Activated CD8-positive, alpha-beta T cell treated with anti-CD3 and anti-CD28 coated beads for 36 hours (primary cell): ENCODE data around the gene ITK. TPM values are rescaled to one million over a fixed set of nuclear protein-coding genes. Genes with fewer than 3 reads are reported as not detected.

ENCODE experiments used
- ATAC-seq: fragments of 200-7000 bp; cut with Tn5 transposase; one replicate; pipeline ENCODE4 v1.10.0; 2021; ENCODE audit warnings: mild to moderate bottlenecking, moderate library complexity
- CTCF ChIA-PET: fragments of 350-600 bp; sonication (Branson Sonifier 250); formaldehyde crosslinking; loops from one replicate; lab custom pipeline; 2021; ENCODE audit warnings: antibody characterized with exemption; lab: Charles Lee
- POLR2A ChIA-PET: fragments of 350-600 bp; sonication (Branson Sonifier 250); formaldehyde crosslinking; loops from one replicate; lab custom pipeline; 2021; ENCODE audit warnings: antibody characterized with exemption; lab: Charles Lee
- DNase-seq: peaks from one replicate; pipeline ENCODE4 v3.0.0-alpha.2; 2020
- H3K27ac Mint-ChIP-seq: one replicate; pipeline ENCODE4 v1.8.0; 2021; ENCODE audit warnings: mild to moderate bottlenecking, mixed read lengths
- H3K27me3 Mint-ChIP-seq: one replicate; pipeline ENCODE4 v1.8.0; 2021; ENCODE audit warnings: mixed read lengths
- H3K36me3 Mint-ChIP-seq: one replicate; pipeline ENCODE4 v1.8.0; 2021; ENCODE audit warnings: low read depth, mixed read lengths
- H3K4me1 Mint-ChIP-seq: one replicate; pipeline ENCODE4 v1.8.0; 2021; ENCODE audit warnings: low read depth, mixed read lengths
- H3K4me3 Mint-ChIP-seq: one replicate; pipeline ENCODE4 v1.8.0; 2021; ENCODE audit warnings: mild to moderate bottlenecking, moderate library complexity, mixed read lengths
- H3K9me3 Mint-ChIP-seq: one replicate; pipeline ENCODE4 v1.8.0; 2021; ENCODE audit warnings: mixed read lengths
- CTCF ChIP-seq: fragments of 200-600 bp; IDR thresholded peaks from one replicate; pipeline ENCODE4 v1.8.0; 2022; ENCODE audit warnings: antibody characterized with exemption, mild to moderate bottlenecking
- intact Hi-C: fragments of 100-400 bp; cut with micrococcal nuclease; formaldehyde crosslinking; loops from one replicate; pipeline ENCODE4 v1.10.0; 2022
- total RNA-seq, 2 experiments: library from RNA; stranded (reverse); gene quantifications; one replicate each; pipeline ENCODE4 v1.2.3, GENCODE V29; 2021

Gene ITK
- total RNA-seq, 2 experiments from 2014 or later: 229 to 236 TPM

GRCh38 chr5:157252711-157253465 is 72.2 kb downstream of the ITK start:
- ATAC-seq (peak; percentile 81), DNase-seq (peak; percentile 86)
- intact Hi-C loops: loop anchor here (2.0 kb wide), 1 partner anchor 30 kb away; no protein-coding TSS in a partner anchor
- Mint-ChIP-seq H3K27me3 (no peaks in the 10 kb centered on the region), H3K9me3 (no peaks in the 10 kb centered on the region), H3K4me3 (peak overlapping the region; percentile 28), H3K4me1 (peaks cover 97% of the 10 kb centered on the region), H3K27ac (peak overlapping the region; percentile 95), H3K36me3 (peaks cover 87% of the 10 kb centered on the region)
- TF ChIP-seq CTCF: no peak
- POLR2A ChIA-PET: interaction anchor here (0.9 to 7.0 kb wide), 19 partner anchors 10 to 332 kb away, joined by 3 to 98 read pairs (median 5); partner anchors contain the start of gene CYFIP2
- CTCF ChIA-PET: interaction anchor here (0.8 to 3.4 kb wide), 33 partner anchors 8 to 491 kb away, joined by 3 to 38 read pairs (median 5); partner anchors contain the start of genes CYFIP2 and LSM11

GRCh38 chr5:157253547-157253946 is 72.9 kb downstream of the ITK start:
- no peak for DNase-seq
- Mint-ChIP-seq H3K27me3 (no peaks in the 10 kb centered on the region), H3K4me3 (peak overlapping the region; percentile 28), H3K4me1 (peaks cover 94% of the 10 kb centered on the region), H3K36me3 (peaks cover 80% of the 10 kb centered on the region), H3K27ac (peak overlapping the region; percentile 95), H3K9me3 (no peaks in the 10 kb centered on the region)
- ATAC-seq: no peak
- peak; percentile 81 for TF ChIP-seq CTCF
- ChIA-PET POLR2A (interaction anchor here (0.7 to 7.0 kb wide), 16 partner anchors 10 to 333 kb away, joined by 3 to 98 read pairs (median 4); partner anchors contain the start of gene CYFIP2), CTCF (interaction anchor here (0.6 to 3.4 kb wide), 40 partner anchors 10 to 490 kb away, joined by 3 to 38 read pairs (median 4); partner anchors contain the start of genes CYFIP2 and LSM11)
- intact Hi-C loops: loop anchor here (2.0 kb wide), 1 partner anchor 31 kb away; no protein-coding TSS in a partner anchor

- H3K27ac Mint-ChIP-seq: no peak overlapping the region
- CTCF ChIA-PET: no interaction called here
Measured at GRCh38 chr5:157258450-157258849, 77.8 kb downstream of the ITK start.

GRCh38 chr5:157259699-157260098 is 79.1 kb downstream of the ITK start:
- DNase-seq (no peak), ATAC-seq (peak; percentile 25)
- peaks cover 80% of the 10 kb centered on the region for H3K4me1 Mint-ChIP-seq
- H3K27ac Mint-ChIP-seq: peak overlapping the region; percentile 30
- H3K4me3 Mint-ChIP-seq: no peak overlapping the region
- H3K9me3 Mint-ChIP-seq: no peaks in the 10 kb centered on the region
- intact Hi-C loops: no loop called here
- CTCF ChIA-PET: interaction anchor here (1.6 kb wide), 1 partner anchor 11 kb away, joined by 4 read pairs; no protein-coding TSS in a partner anchor
- no peaks in the 10 kb centered on the region for H3K27me3 Mint-ChIP-seq
- POLR2A ChIA-PET: interaction anchor here (1.1 to 6.3 kb wide), 2 partner anchors 13 to 16 kb away, joined by 3 to 52 read pairs; no protein-coding TSS in a partner anchor
- peaks cover 24% of the 10 kb centered on the region for H3K36me3 Mint-ChIP-seq
- no peak for TF ChIP-seq CTCF

More at GRCh38 chr5:157258450-157258849, 77.8 kb downstream of the ITK start:
- ATAC-seq (no peak), DNase-seq (no peak)
- H3K4me1 Mint-ChIP-seq: peaks cover 80% of the 10 kb centered on the region
- H3K9me3 Mint-ChIP-seq: no peaks in the 10 kb centered on the region
- intact Hi-C loops: no loop called here
- H3K27me3 Mint-ChIP-seq: no peaks in the 10 kb centered on the region
- H3K4me3 Mint-ChIP-seq: no peak overlapping the region
- POLR2A ChIA-PET: interaction anchor here (0.6 to 7.0 kb wide), 7 partner anchors 7 to 73 kb away, joined by 3 to 98 read pairs (median 7); partner anchors contain the start of gene CYFIP2
- H3K36me3 Mint-ChIP-seq: peaks cover 37% of the 10 kb centered on the region
- no peak for TF ChIP-seq CTCF
